ENCODE data around the gene PTPRN2.

- TF ChIP-seq NFRKB (IDR thresholded peaks at IDR 0.05) = no peak
- no peak for TF ChIP-seq HDGF (IDR thresholded peaks at IDR 0.05; ENCODE audit: borderline replicate concordance)
- no peak for TF ChIP-seq FOXM1 (IDR thresholded peaks at IDR 0.05; ENCODE audit: borderline replicate concordance)
- TF ChIP-seq ZNF384 (IDR thresholded peaks at IDR 0.05) = no peak
- TF ChIP-seq TARDBP (IDR thresholded peaks at IDR 0.05) = no peak
- no peak for TF ChIP-seq SUZ12 (IDR thresholded peaks at IDR 0.05)
- TF ChIP-seq SP1 (IDR thresholded peaks at IDR 0.05) = no peak
- TF ChIP-seq FOXK2 (IDR thresholded peaks at IDR 0.05) = no peak
- TF ChIP-seq ELF4 (IDR thresholded peaks at IDR 0.05) = no peak
- TF ChIP-seq ARNT (IDR thresholded peaks at IDR 0.05) = no peak
- TF ChIP-seq FOXA1 (IDR thresholded peaks at IDR 0.05) = no peak
- no peak for TF ChIP-seq BHLHE40 (IDR thresholded peaks at IDR 0.05; ENCODE audit: borderline replicate concordance)
- no peak for TF ChIP-seq PKNOX1 (IDR thresholded peaks at IDR 0.05)
- TF ChIP-seq L3MBTL2 (conservative IDR thresholded peaks at IDR 0.05) = no peak
Observed at GRCh38 chr7:158263964-158264748, 323.5 kb downstream of the PTPRN2 start.
